ENCODE results near the gene PID1. TPM values are rescaled to one million over a fixed set of nuclear protein-coding genes. Genes with fewer than 3 reads are reported as not detected.

The PID1 gene
- total RNA-seq, 1 experiment from 2014 or later, result 0.15 TPM

- no peak for DNase-seq (ENCODE audit: low read depth, low spot score)
- ChIA-PET RAD21 (ENCODE audit: low non-redundant PET in 1 of 2, low total read pairs in 2 of 2, uncharacterized antibody in 2 of 2, unreplicated experiment in 2 of 2) (no interaction called here), POLR2A (interaction anchor here (1.0 kb wide), 1 partner anchor 313 kb away, joined by 3 read pairs; no protein-coding TSS in a partner anchor), CTCF (interaction anchor here (0.6 to 2.9 kb wide), 10 partner anchors 19 to 1382 kb away, joined by 3 to 17 read pairs (median 4); no protein-coding TSS in a partner anchor)
- TF ChIP-seq POLR2AphosphoS5 (IDR thresholded peaks at IDR 0.05; ENCODE audit: low read depth, low read length) (no peak), MAX (IDR thresholded peaks at IDR 0.05) (no peak), ZNF274 (IDR thresholded peaks at IDR 0.05; ENCODE audit: low read depth, low read length) (no peak), ZFX (IDR thresholded peaks at IDR 0.05) (no peak), ELF1 (IDR thresholded peaks at IDR 0.05; ENCODE audit: borderline replicate concordance, low read depth) (no peak), FOSL1 (IDR thresholded peaks at IDR 0.05; ENCODE audit: low read depth) (no peak), TCF7L2 (IDR thresholded peaks at IDR 0.05; ENCODE audit: borderline replicate concordance, extremely low read depth, insufficient read depth, insufficient read length) (no peak), EZH2 (IDR thresholded peaks at IDR 0.05) (no peak), JUND (IDR thresholded peaks at IDR 0.05) (no peak), EZH2phosphoT487 (IDR thresholded peaks at IDR 0.05; ENCODE audit: borderline replicate concordance) (no peak), POLR2A (IDR thresholded peaks at IDR 0.05; ENCODE audit: borderline replicate concordance, extremely low read depth, insufficient read depth, insufficient read length) (no peak), REST (IDR thresholded peaks at IDR 0.05; ENCODE audit: low read depth) (no peak), YY1 (IDR thresholded peaks at IDR 0.05; ENCODE audit: extremely low read depth, insufficient replicate concordance, low read depth, low read length) (no peak), CEBPB (IDR thresholded peaks at IDR 0.05; ENCODE audit: low read depth) (no peak), ZBTB33 (IDR thresholded peaks at IDR 0.05; ENCODE audit: extremely low read depth, insufficient replicate concordance, low read length) (no peak), RAD21 (IDR thresholded peaks at IDR 0.05; ENCODE audit: low read depth) (no peak), SRF (IDR thresholded peaks at IDR 0.05; ENCODE audit: low read depth) (no peak), EGR1 (IDR thresholded peaks at IDR 0.05; ENCODE audit: low read depth) (no peak), SIN3A (IDR thresholded peaks at IDR 0.05; ENCODE audit: low read depth) (no peak), ATF3 (IDR thresholded peaks at IDR 0.05) (no peak)
- Histone ChIP-seq H3K27ac (ENCODE audit: low read depth, low read length) (no peak overlapping the region), H3K9me2 (ENCODE audit: insufficient read depth) (no peaks in the 10 kb centered on the region), H3K4me3 (replicated peaks in 1 of 2; ENCODE audit: low read depth in 1 of 2, low read length in 2 of 2) (peak overlapping the region; percentile 3 to 18; a peak in 1 of 4 replicates), H2AFZ (ENCODE audit: low read depth, low read length, poor library complexity, severe bottlenecking) (peak overlapping the region; percentile 90), H3K9me3 (ENCODE audit: control insufficient read depth in 1 of 2, insufficient read depth in 1 of 2, low read depth in 1 of 2, low read length in 2 of 2) (no peaks in the 10 kb centered on the region), H3K4me2 (ENCODE audit: low read length) (peak overlapping the region; percentile 64), H3K4me1 (ENCODE audit: control insufficient read depth in 1 of 2, insufficient read depth in 2 of 2, low read length in 2 of 2) (peaks cover 0 to 10% of the 10 kb centered on the region in 2 experiments; a peak in 3 of 4 replicates), H3K27me3 (ENCODE audit: insufficient read depth, low read length) (no peaks in the 10 kb centered on the region), H3K79me2 (ENCODE audit: insufficient read depth, low read length) (no peaks in the 10 kb centered on the region), H3K36me3 (ENCODE audit: control insufficient read depth in 1 of 2, insufficient read depth in 2 of 2, low read length in 2 of 2) (no peaks in the 10 kb centered on the region), H3K9ac (ENCODE audit: low read length) (no peak overlapping the region), H4K20me1 (ENCODE audit: insufficient read depth) (no peaks in the 10 kb centered on the region)
- intact Hi-C loops (cut with micrococcal nuclease), result loop anchor here (1.0 to 5.0 kb wide), 3 partner anchors 140 to 591 kb away; no protein-coding TSS in a partner anchor
- peak; percentile 20; the same call in 1 of the 2 replicates for ATAC-seq
- no TSS peak for BruUV-seq (replicated peaks)
Observed at GRCh38 chr2:229273006-229273722, 2.1 kb upstream of the PID1 start.

All from HCT116 (cell line).